Cerebellar nuclear complex (tissue), 1 donor: ENCODE results near the gene MPRIP.

ENCODE experiments used
- DNase-seq, 2 experiments: peaks; one replicate each; lab custom pipeline; 2025; lab: John Stamatoyannopoulos, UW

MPRIP gene

DNA sequence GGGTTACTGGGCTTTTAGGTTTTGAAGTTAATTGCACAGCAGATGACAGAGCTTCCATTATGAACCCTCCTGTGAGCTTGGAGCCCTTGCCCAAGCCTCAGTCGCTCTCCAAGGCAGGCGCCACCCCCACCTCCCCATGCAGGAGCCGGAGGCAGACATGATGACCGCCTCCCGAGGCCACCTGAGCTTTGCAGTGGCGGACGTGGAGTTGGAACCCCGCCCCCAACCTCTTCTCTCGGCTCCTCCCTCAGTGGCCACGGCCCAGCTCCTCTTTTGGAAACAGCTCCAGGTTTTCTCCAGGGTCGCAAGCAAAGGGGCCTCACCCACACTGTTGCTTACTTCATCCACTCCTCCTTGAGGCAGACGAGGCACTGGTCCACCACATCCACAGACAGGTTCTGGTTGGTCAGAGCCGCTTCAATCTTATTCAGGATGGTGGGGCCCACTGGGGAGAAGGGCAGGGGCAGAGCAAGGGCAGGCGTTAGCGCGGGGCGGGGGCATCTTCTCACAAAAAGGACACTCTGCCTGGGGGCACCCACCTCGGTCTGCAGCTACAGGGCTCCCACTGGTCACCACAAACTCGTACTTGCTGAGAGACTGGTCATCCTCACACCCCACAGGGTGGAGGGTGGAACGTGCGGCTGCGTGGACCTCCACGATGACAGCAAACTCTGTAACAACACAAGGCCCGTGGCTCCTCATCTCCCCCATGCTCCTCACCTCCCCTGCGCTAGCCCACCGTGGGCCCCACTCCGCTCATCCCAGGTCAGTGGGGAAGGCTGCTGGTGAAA, 172.6 kb downstream of the MPRIP start:
- no peak for DNase-seq

DNA sequence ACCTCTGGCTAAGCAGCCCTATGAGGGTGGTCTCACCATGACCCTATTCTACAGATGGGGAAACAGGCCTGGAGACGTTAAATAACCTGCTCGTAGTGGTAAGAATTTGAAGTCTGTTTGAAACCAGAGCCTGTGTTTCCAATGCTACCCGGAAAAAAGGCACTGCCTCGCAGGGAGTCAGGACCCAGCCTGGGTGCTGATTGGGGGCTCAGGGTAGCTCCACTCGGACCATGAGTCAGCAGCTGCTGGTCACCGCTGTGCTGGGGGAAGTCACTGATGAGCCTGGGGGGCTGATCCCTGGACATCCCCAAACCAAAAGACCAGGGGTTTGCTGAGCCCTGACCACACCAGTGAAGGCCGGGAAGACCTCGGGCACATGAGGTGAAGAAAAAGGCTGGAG, 173.3 kb downstream of the MPRIP start:
- no peak for DNase-seq

DNA sequence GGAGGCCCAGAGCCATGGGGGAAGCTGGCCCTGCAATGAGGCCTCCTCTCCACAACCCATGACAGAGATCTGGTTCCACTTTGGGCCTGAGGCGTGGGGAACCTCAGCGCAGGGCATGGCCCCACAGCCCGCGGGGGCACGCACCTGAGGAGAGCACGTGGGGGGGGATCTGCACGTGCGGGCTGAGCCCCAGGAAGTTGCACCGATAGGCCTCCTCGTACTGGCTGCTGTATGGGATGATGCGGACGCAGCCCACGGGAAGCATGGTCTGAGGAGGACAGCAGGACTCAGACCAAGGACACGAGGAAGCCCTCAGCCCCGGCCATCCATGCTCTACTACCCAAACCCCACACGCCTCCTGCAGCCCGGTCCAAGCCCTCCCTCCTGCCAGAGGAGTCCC, 174.0 kb downstream of the MPRIP start:
- DNase-seq: no peak

DNA sequence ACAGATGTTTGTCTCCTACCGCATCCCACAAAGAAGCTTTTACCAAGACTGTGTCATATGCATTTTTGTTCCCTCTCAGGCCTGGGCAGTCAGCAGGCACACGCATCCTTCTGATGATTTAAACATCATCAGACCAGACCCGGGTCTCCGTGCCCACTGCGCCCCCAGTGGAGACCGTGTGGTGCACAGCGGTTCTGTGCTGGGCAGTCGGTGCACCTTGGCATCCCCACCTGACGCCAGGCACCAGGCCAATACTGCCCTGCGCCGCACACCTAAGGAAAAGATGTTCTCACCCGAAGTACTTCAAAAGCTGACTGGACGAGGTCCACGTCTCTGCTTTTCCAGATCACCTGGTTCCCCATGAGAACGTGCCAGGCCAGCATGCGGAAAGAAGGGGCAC, 174.5 kb downstream of the MPRIP start:
- peak in 1 of 2 experiments; percentile 6 for DNase-seq

DNA sequence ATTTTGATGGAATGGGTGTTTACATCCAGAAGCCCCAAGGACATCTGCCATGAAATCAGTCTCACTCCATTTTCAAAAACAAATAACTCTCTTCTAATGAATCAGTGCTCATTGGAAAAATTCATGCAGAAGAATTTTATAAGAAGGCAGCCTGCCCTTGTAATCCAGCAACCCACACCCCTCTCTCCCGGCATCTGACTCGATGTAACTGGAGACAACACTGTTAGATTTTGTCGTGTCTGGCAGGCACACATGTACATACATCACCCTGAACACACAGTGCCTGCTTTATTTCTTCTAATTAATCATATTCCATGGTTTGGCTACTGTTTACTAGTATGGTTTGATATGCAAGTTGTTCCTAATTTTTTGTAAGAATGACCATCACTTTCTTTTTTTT, 175.7 kb downstream of the MPRIP start:
- no peak for DNase-seq

DNA sequence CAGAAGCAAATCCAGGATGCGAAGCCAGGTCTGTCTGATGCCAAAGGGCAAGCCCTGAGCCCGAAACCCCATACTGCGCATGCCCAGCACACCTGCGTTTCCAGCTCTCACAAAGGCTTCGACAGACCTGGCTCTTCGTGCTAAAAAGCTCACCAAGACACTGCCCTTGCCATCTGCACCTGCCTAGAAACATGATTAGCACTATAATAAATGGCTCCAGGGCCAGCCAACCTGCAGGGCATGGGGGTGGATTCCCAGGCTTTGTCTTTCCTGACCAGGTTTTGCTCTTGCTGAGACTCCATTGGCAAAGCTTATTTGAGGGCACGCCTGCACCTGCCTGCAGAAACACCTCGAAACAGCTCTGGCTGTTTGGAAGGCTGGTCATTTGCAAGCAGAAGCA, 178.3 kb downstream of the MPRIP start:
- peak in 1 of 2 experiments; percentile 28 for DNase-seq

DNA sequence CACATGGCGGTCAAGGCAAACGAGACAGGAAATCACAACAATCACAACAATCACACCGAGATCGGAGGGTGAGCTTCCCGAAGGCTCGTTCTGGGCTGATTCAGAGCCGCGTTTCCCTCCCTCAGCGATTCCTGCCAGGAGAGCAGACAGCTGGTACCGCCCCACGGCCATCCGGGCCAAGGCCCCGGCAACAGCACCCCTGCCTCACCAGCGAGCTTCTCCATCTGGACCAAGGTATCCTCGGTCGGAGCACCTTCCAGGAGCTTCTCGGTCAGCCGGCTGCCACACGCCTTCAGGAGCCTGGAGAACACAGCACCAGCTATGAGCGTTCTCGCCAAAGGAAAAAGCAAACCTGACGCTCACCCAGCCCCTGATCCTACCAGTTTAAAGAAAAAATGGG, 179.1 kb downstream of the MPRIP start:
- peak in 1 of 2 experiments; percentile 37 for DNase-seq

DNA sequence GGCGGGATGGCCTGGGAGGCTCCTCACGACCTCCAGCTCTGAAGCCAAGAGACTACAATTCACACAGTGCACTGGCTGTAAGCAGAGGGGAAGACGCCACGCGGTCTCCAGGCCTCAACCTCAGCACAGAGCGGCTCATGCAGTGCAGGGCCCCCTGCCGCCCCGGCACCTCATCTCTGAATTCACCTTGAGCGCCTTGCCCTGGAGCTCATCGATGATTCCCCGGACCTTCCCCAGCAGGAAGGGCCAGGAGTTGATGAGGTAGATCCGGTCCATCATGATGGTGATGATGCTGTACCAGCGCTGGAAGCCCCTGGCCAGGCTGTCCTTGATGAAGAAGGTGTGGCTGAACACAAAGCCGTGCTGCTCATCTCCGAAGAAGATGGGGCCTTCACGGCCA, 181.5 kb downstream of the MPRIP start:
- no peak for DNase-seq

DNA sequence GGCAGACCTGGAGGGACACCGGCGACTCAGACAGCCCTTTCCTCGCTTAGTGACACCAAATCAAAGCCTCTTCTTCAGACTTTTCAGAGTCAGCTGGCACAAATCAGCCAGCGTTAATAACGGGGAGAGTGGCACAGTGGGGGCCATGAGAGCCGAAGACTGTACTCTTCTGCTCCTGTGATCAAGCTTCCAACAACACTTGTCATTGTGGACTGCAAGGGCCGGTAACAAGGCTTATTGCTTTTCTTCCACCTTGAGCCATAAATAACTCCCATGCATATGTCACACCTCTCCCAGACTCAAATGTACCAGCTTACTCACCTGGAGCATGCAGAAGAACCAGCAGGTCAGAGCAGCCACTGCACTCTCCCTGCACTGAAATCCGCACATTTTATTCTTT, 181.9 kb downstream of the MPRIP start:
- peak in 1 of 2 experiments; percentile 9 for DNase-seq

DNA sequence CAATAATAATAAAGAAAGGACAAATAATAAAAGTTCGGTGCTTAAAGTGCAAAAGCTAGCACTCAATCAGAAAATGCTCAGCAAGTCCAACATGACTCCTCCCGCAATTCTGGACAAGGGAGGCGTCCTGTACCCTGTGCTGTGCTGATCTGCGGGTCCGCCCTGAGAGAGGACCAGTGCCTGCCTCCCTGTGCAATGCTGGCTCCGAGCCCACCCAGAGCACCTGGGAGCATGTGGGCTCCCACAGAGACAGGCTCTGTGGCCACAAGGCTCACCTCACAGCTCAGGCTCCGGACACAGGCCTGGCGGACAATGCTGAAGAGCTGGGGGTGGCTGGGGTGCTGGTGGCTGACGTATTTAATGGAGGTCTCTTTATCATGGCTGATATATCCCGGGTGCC, 183.6 kb downstream of the MPRIP start:
- no peak for DNase-seq

DNA sequence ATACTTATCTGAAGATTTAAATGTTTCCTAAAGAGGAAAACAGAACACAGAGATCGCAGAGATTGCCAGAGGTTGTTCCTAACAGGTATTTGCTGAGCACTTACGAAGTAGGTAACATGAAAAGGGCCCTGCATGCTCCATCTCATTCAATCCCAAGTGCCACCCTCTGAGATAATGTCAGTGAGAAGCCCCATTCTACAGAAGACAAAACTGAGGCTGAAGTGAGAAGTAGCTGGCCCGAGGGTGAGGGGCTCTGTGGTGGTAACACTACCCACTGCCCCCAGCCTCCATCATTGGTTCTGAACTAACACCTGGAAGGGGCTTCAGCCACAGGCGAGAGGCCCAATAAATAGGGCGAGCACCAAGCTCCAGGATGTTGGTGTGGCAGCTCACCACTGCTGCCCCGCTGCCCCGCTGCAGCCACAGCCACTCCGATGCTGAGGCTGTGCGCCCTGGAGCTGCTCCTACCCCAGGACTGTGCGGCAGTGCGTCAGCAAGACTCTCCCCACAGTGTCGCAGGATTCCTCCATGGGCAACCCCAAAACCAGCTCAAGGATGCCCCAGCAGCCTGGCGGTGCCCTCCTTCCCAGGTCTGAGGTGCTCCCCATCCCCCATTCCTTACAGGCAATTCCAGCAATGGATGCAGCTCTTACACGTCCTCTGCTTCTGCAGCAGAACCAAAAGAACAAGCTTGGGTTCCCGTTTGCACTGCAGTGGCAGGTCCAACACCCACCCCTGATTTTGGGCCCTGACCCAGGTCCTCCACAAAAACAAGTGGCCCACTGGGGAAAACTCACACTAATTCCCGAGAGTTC, 184.4 kb downstream of the MPRIP start:
- DNase-seq: no peak

DNA sequence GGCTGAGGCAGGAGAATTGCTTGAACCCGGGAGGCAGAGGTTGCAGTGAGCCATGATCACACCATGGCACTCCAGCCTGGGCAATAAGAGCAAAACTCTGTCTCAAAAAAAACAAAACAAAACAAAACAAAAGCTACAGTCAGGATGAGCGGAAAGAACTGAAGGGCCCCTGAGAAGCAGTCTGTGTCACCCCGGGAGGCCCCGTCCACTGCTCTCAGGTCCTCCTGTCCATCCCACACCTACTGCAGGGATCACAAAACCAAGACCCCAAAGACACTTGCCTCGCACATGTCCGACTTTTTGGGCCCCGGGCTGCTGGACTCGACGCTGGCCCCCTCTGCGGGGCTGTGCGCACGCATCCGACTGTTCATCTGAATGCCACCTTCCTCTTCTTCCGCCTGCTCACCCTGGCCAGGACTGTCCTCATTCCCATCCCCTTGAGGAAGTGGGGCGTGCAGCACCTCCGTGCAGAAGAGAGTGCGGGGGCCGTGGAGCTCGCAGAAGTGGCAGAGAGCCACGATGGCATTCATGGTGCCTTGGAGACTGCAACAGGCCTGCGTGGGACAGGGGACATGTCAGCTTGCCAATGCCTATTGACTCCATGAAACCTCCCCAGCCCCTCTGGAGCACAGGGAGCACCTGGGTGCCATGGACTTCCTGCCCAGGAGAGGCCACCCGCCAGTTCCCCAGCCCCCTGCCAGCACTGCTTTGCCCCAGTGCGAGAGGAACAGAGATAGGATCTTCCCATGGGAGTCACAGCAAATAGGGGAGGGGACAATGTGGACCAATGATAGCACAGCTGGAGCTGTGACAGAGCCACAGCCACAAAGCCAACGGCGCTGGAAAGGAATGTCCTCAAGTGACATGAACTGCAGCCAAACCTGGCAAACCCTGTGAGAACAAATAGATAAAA, 185.6 kb downstream of the MPRIP start:
- no peak for DNase-seq

DNA sequence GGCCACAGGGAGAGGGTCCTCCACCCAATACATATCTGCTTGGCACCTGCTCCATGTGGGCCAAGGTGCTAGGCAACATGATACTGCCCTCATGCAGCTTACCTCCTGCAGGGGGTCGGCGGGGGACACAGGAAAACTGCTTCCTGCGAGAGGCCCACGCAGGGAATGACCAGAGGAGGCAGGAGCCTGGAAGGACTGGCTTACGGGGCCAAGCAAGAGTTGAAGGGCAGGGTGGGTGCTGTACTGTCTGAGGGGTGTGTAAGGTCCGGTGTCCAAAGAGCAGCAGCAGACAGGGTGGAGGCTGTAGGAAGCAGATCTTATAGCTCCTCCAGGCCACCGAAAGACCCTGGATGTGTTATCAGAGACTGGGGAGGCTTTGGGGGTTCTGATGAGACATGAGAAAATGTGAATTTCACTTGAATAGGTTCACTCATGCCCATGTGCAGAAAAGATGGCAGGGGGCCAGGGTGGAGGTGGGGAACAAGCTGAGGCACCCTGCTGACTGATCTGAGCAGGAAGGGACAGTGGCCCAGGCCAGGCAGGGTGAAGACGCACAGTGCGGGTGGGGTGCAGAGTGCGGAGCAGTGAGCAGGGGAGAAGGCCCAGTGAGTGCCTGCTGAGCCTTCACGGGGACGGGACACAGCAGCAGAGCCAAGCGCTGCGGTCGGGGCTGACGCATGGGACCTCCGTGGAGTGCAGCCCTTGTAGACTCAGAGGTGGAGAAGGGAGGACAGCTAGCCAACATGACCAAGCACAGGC, 186.4 kb downstream of the MPRIP start:
- no peak for DNase-seq

DNA sequence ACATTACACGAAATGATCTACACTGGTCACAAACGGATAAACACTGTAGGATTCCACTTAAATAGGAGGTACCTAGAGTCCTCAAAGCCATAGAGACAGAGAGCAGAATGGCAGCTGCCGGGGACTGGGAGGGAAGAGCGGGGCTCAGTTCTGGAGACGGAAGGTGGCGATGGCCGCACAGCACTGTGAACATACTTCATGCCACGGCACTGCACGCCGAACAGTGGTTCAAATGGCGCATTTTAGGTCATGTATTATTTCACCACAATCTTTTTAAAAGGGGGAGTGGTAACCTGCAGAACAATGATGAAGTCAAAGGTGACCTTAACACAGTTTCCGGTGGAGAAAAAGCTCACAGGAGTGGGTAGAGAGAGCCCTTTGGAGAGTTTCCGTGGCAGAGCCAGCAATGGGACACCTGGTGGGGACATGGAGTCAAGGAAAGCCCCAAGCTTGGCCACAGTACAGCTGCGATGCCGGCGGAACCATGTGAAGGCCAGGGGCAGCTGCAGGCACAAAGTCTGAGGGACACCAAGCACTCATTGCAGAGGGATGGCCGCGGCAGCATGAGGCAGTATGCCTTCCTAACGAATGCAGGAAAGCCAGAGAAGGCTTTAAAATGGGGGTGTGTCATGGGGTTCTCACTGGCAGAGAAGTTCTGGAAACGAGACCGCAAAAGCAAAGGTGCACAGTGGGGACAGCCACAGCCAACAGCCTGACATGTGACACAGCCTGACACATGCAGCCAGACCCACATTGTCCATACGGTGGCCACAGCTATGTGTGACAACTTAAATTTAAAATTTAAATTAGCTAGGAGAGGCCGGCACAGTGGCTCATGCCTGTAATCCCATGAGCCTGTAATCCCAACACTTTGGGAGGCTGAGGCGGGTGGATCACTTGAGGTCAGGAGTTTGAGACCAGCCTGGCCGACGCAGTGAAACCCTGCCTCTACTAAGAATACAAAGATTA, 187.4 kb downstream of the MPRIP start:
- DNase-seq: no peak

DNA sequence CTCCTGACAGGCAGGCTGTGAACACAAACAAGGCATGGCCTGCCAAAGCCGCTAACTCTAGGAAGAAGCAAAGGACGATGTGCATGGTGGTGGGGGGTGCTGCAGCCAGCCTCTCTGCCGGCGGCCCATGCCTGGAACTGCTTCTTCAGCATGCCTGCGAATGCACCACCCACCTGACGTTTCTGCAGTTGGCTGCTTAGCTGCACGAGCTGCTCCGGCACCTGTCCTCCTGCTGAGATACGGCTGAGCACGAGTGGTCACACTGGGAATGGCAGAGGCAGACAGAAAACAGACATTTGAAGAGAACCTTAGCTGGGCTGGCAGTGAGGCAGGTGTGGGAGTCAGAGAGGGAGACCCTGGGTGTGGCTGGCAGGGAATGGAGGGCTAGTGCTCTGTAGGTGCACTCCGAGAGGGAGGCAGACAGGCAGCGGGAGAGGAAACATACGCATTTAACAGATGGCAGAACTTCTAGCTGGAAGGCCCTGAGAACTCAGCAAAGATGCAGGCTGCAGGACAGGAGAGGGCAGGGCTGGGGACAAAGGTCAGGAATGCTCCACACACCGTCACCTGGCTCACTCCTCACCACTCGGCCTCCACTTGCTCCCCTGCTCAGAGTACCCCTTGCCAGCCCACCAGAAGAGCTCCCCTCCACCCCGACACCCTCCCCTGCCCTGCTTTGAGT, 189.5 kb downstream of the MPRIP start:
- DNase-seq: peak in 1 of 2 experiments; percentile 30

DNA sequence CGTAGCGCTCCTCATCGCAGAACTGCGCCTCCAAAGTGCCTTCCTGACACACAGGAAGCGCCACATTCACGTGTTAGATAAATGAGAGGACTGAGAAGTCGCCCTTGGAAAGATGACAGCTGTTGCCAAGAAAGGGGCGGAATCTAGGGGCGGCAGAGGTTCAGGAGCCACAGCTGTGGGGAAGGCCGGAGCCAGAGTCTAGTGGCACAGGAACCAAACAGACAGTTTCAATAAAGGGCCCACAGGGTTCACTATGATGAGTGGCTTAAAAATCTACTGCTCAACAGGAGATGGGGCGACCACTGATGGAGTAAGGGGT, 190.0 kb downstream of the MPRIP start:
- no peak for DNase-seq

DNA sequence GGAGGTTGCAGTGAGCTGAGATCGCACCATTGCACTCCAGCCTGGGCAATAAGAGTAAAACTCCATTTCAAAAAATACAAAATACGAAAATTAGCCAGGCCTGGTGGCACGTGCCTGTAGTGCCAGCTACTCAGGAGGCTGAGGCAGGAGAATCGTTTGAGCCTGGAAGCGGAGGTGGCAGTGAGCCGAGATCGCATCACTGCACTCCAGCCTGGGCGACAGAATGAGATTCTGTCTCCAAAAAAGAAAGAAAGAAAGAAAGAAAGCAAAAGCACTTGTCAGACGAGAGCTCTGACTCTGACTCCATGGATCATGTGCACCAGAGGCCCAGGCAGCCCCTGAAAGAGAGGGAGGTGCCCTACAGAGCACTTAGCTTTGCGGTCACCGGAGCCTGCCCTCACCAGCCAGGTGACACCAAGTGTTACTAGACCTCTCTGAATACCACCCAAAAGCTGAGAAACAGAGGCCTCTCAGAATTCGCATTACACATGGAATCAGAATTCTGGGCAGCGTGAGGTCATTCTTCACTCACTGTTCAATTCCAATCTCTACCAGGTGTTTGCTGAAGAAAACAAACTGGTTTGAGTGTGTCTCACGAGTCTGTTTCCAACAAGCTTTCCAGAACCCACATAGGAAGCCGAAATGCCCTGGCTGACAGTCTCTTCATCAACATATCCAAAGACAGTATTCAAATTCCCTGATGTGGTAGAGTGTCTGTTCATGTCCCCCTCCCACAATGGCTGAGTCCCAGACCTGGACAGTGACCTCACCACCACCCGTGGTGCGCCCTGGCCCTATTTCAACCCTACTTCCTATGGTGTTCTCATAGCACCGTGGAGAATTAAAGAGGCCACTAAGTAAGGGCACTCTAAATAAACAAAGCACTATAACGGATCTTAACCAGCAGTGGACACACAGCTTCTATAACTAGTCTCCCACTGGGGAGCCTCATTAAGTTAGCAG, 193.2 kb downstream of the MPRIP start:
- DNase-seq: peak in 1 of 2 experiments; percentile 15

DNA sequence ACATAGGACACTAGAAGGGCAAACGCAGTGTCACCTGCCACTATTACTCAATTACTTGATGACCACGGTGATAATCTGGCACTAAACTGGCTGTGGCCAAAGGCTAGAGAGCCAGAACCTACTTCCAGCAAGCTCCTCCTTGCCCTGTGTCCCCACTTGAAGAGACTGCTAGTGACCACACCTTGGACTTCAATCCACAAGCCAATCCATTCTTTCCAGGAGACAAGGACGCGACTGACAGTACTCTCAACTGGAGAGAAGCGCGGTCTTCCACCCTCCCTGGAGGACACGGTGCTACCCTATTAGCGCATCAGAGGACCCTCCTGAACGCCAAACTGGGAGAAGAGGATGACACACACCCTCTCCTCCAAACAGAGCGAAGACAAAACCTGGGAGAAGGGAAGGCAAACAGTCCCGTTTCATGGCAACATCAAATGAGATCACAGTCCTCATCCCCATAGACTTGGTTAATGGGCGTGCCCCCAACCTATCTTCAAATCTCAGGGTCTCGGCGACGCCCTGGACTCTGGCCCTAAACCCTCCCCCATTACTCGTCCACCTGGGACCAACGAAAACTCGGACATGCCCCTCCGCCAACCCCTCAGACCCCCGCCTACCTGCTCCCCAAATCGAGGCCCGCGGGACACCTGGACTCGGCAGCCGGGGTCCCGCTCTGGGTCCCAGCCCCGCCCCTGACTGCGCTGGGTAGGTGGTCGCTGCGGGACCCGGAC, 194.2 kb downstream of the MPRIP start:
- DNase-seq: no peak
